K562 (cell line): Measurements from ENCODE around the gene SERPINA6. TPM values are rescaled to one million over a fixed set of nuclear protein-coding genes. Genes with fewer than 3 reads are reported as not detected.
"Not testable (repeated sequence)": the region's sequence is repeated elsewhere in the genome, so short reads cannot be mapped to it uniquely, and the experiment has no call there.

Source experiments
- ATAC-seq: fragments of 200-7000 bp; cut with Tn5 transposase; 3 replicates; pipeline ENCODE4 v1.9.1; 2020; ENCODE audit warnings: moderate library complexity
- BruUV-seq: library from RNA; stranded (reverse); fragments of 400-500 nt; replicated peaks from 2 replicates; lab custom pipeline; 2021; lab: Mats Ljungman, UMichigan
- CTCF ChIA-PET: fragments of 300-600 bp; formaldehyde crosslinking; extraction: SDS; loops from one replicate; lab custom pipeline; 2021; ENCODE audit warnings: low intra/inter-chr PET ratio; lab: Yijun Ruan, JAX
- POLR2A ChIA-PET: fragments of 300-600, 350-650 bp; sonication (Branson Sonifier 250); formaldehyde crosslinking; extraction: SDS; loops from one replicate; lab custom pipeline; 2021; ENCODE audit warnings: antibody characterized with exemption, inconsistent platforms; lab: Yijun Ruan, JAX
- DNase-seq, 4 experiments: peaks; one replicate each; pipeline versions ENCODE4 v3.0.0 to v3.0.0-alpha.2; 2011 to 2018; ENCODE audit warnings: low spot score in 3 of 4, mixed read lengths in 3 of 4; ENCODE audit errors: extremely low read depth in 1 of 4
- FAIRE-seq: peaks from 2 replicates; lab custom pipeline; 2011; peaks lifted over from hg19 to GRCh38; lab: Jason Lieb, UNC
- H2AFZ ChIP-seq: 2 replicates; pipeline ENCODE4 v1.6.0; 2011; ENCODE audit warnings: low read depth, low read length, control low read depth, inconsistent platforms
- H3K27ac ChIP-seq: fragments of 200-600 bp; 3 replicates; pipeline ENCODE4 v1.8.0; 2011; ENCODE audit warnings: low read depth, mild to moderate bottlenecking, control low read depth, inconsistent platforms, low read length, moderate library complexity, mixed read lengths; ENCODE audit errors: extremely low read depth
- H3K27me3 ChIP-seq, 2 experiments: fragments of 300-600 bp in 1 of 2; 2 replicates in 1 of 2; 3 replicates in 1 of 2; pipeline versions ENCODE4 v1.6.0 to v1.8.0; 2011; ENCODE audit warnings: inconsistent platforms in 2 of 2, low read length in 2 of 2, mild to moderate bottlenecking in 1 of 2, mixed read lengths in 1 of 2, moderate library complexity in 1 of 2; ENCODE audit not compliant: control insufficient read depth in 2 of 2, insufficient read depth in 2 of 2
- H3K36me3 ChIP-seq: fragments of 300-600 bp; 3 replicates; pipeline ENCODE4 v1.8.0; 2011; ENCODE audit warnings: mild to moderate bottlenecking, low read length, inconsistent platforms; ENCODE audit not compliant: control insufficient read depth, insufficient read depth
- H3K4me1 ChIP-seq, 2 experiments: fragments of 200-600 bp in 1 of 2; replicated peaks in 1 of 2; 2 replicates in 1 of 2; 3 replicates in 1 of 2; pipeline versions ENCODE4 v1.5.1 to v1.8.0; 2011; ENCODE audit warnings: inconsistent platforms in 2 of 2, low read length in 2 of 2, mild to moderate bottlenecking in 1 of 2, mixed read lengths in 1 of 2, moderate library complexity in 1 of 2; ENCODE audit not compliant: control insufficient read depth in 2 of 2, insufficient read depth in 2 of 2
- H3K4me2 ChIP-seq: 2 replicates; pipeline ENCODE4 v1.6.1; 2011; ENCODE audit warnings: low read length, control low read depth, inconsistent platforms, mixed read lengths; ENCODE audit not compliant: insufficient read depth
- H3K4me3 ChIP-seq: fragments of 200-600 bp; sonication (generic), shearing (Covaris generic); 2 replicates; pipeline ENCODE4 v1.5.1; 2016; ENCODE audit warnings: control low read depth, inconsistent platforms
- H3K79me2 ChIP-seq: fragments of 200-600 bp; 3 replicates; pipeline ENCODE4 v1.8.0; 2011; ENCODE audit warnings: low read length, inconsistent platforms; ENCODE audit not compliant: control insufficient read depth, insufficient read depth
- H3K9ac ChIP-seq, 2 experiments: 2 replicates each; pipeline versions ENCODE4 v1.6.0 to v1.6.1; 2011; ENCODE audit warnings: low read depth in 2 of 2, low read length in 2 of 2, control low read depth in 1 of 2, inconsistent platforms in 1 of 2, mild to moderate bottlenecking in 1 of 2, mixed read lengths in 1 of 2; ENCODE audit not compliant: insufficient read depth in 1 of 2
- H3K9me1 ChIP-seq: one replicate; pipeline ENCODE4 v1.6.0; 2011; ENCODE audit warnings: inconsistent platforms, mild to moderate bottlenecking, low read length, moderate library complexity; ENCODE audit not compliant: control insufficient read depth, insufficient read depth
- H3K9me3 ChIP-seq: replicated peaks from 2 replicates; pipeline ENCODE4 v1.5.1; 2011; ENCODE audit warnings: low read depth, low read length, inconsistent platforms; ENCODE audit not compliant: control insufficient read depth, insufficient read depth
- H4K20me1 ChIP-seq: replicated peaks from 2 replicates; pipeline ENCODE4 v1.6.1; 2011; ENCODE audit warnings: low read length, inconsistent platforms, mixed read lengths; ENCODE audit not compliant: control insufficient read depth, insufficient read depth
- ARID4B ChIP-seq: sonication (generic); formaldehyde crosslinking; IDR thresholded peaks from 2 replicates; pipeline ENCODE4 v1.8.0; 2022; ENCODE audit warnings: mild to moderate bottlenecking, missing genetic modification reagents
- BRD4 ChIP-seq: fragments of 200-600 bp; sonication (generic); IDR thresholded peaks from 2 replicates; pipeline ENCODE4 v1.6.1; 2017; ENCODE audit warnings: inconsistent platforms
- CHCHD3 ChIP-seq: fragments of 250-450 bp; sonication (Bioruptor Pico); IDR thresholded peaks from 2 replicates; pipeline ENCODE4 v2.1.2; 2022; ENCODE audit warnings: mild to moderate bottlenecking
- CHD2 ChIP-seq: IDR thresholded peaks from 2 replicates; pipeline ENCODE4 v1.6.1; 2011; ENCODE audit warnings: low read depth, low read length
- MAFF ChIP-seq: IDR thresholded peaks from 2 replicates; pipeline ENCODE4 v1.6.1; 2012; ENCODE audit warnings: low read length, improper control_type of control experiment
- ZNF280A ChIP-seq: fragments of 450-650 bp; IDR thresholded peaks from 2 replicates; pipeline ENCODE4 v1.6.1; 2018; ENCODE audit warnings: mild to moderate bottlenecking, low read depth; ENCODE audit not compliant: partially characterized antibody
- WGBS: fragments of 100-300 bp; shearing (Covaris generic); methylation state at CpG from one replicate; pipeline ENCODE4 v1.1.6; 2016; ENCODE audit warnings: low coverage, mixed read lengths; ENCODE audit not compliant: insufficient coverage; ENCODE audit errors: missing lambda C conversion rate; 5-methylcytosine and 5-hydroxymethylcytosine counted together
- in situ Hi-C: fragments of 300-500 bp; cut with MboI; formaldehyde crosslinking; loops from 4 replicates; pipeline ENCODE4 v1.15.0; 2018; ENCODE audit warnings: inconsistent platforms, mixed read lengths
- intact Hi-C: fragments of 100-400 bp; cut with micrococcal nuclease; formaldehyde crosslinking; loops from 2 replicates; pipeline ENCODE4 v1.14.2; 2022
- polyA plus RNA-seq, 8 experiments: library from polyadenylated mRNA; depleted of rRNA in 4 of 8; stranded (reverse) in 5 of 8; unstranded in 3 of 8; fragments of >200 nt; fragmentation: Nextera tagmentation in 2 of 8; fragmentation: Illumina TruSeq in 1 of 8; extraction: Ambion mirVana in 2 of 8; extraction: Trizol in 1 of 8; gene quantifications; 2 replicates each; pipeline versions ENCODE4 v1.2.1 to v1.2.3, GENCODE V29; 2011 to 2014; ENCODE audit warnings: inconsistent platforms in 1 of 8, missing spikeins in 1 of 8
- total RNA-seq, 7 experiments: library from RNA; depleted of rRNA in 6 of 7; stranded (reverse); fragments of >200 nt in 6 of 7; fragmentation: Illumina TruSeq in 2 of 7; extraction: Trizol in 2 of 7; gene quantifications; 2 replicates each; pipeline versions ENCODE4 v1.2.1 to v1.2.3, GENCODE V29; 2011 to 2021; ENCODE audit warnings: low replicate concordance in 1 of 7

Gene SERPINA6
- total and polyA plus RNA-seq, 9 of the 15 experiments (the other 6 are each of a cell fraction or from before 2014, with no cell fraction given), result not detected

- TF ChIP-seq ARID4B (CRISPR knock-in tag) (no peak), ZNF280A (no peak), MAFF (no peak), CHCHD3 (CRISPR knock-in tag) (no peak), BRD4 (no peak)
Observed at GRCh38 chr14:94269156-94269555, 54.0 kb downstream of the SERPINA6 start (continued).

GRCh38 chr14:94268582-94268981 lies 54.6 kb downstream of the SERPINA6 start:
- H4K20me1 ChIP-seq, DNase-seq, H3K27ac ChIP-seq, H3K4me1 ChIP-seq, BruUV-seq, ATAC-seq, in situ Hi-C loops, H2AFZ ChIP-seq, H3K9me1 ChIP-seq, H3K4me3 ChIP-seq, POLR2A ChIA-PET, CTCF ChIA-PET, intact Hi-C loops, H3K36me3 ChIP-seq, H3K9me3 ChIP-seq, H3K27me3 ChIP-seq, H3K4me2 ChIP-seq, FAIRE-seq, H3K9ac ChIP-seq, H3K79me2 ChIP-seq: not testable (repeated sequence)
- TF ChIP-seq CHD2, result peak; percentile 59; the same call in 1 of the 2 replicates
- WGBS, result 0% methylated on average over 7 of the region's 7 CpGs
